ENCODE results near the gene TMPRSS12.
"Not testable (repeated sequence)": the region's sequence is repeated elsewhere in the genome, so short reads cannot be mapped to it uniquely, and the experiment has no call there.

TMPRSS12 gene

GRCh38 chr12:50842637-50843493, at the start of gene TMPRSS12:
TMPRSS12 (plus strand) TSS chr12:50842926; CDS start chr12:50842965, 39 bp downstream.
- no peak within 1 kb of the TSS for H3K27ac ChIP-seq
- H3K4me3 ChIP-seq, result peak within 1 kb of the TSS; percentile 48
- TF ChIP-seq CTCF (IDR thresholded peaks at IDR 0.05), result no peak
- no peak for DNase-seq (ENCODE audit: low spot score)

- H3K27ac ChIP-seq, result no peak overlapping the region
- H3K4me3 ChIP-seq, result no peak overlapping the region
- DNase-seq (ENCODE audit: low spot score), result no peak
- TF ChIP-seq CTCF (IDR thresholded peaks at IDR 0.05), result no peak
Measured at GRCh38 chr12:50799908-50800307, 42.8 kb upstream of the TMPRSS12 start.

GRCh38 chr12:50803230-50803875, 39.4 kb upstream of the TMPRSS12 start:
- TF ChIP-seq CTCF (IDR thresholded peaks at IDR 0.05), result no peak
- H3K4me3 ChIP-seq, result no peak overlapping the region

GRCh38 chr12:50806176-50806575, 36.5 kb upstream of the TMPRSS12 start:
- Histone ChIP-seq H3K4me3 (no peak overlapping the region), H3K27ac (no peak overlapping the region)
- no peak for DNase-seq (ENCODE audit: low spot score)
- no peak for TF ChIP-seq CTCF (IDR thresholded peaks at IDR 0.05)

More at GRCh38 chr12:50803230-50803875, 39.4 kb upstream of the TMPRSS12 start:
- no peak for DNase-seq (ENCODE audit: low spot score)
- no peak overlapping the region for H3K27ac ChIP-seq

GRCh38 chr12:50809131-50809530, 33.6 kb upstream of the TMPRSS12 start:
- not testable (repeated sequence) for H3K27ac ChIP-seq; H3K4me3 ChIP-seq; DNase-seq (ENCODE audit: low spot score)

- not testable (repeated sequence) for H3K27ac ChIP-seq; H3K4me3 ChIP-seq; DNase-seq (ENCODE audit: low spot score)
Measured at GRCh38 chr12:50814921-50815320, 27.8 kb upstream of the TMPRSS12 start.

GRCh38 chr12:50820177-50820576, 22.5 kb upstream of the TMPRSS12 start:
- no peak for DNase-seq (ENCODE audit: low spot score)
- Histone ChIP-seq H3K27ac (no peak overlapping the region), H3K4me3 (no peak overlapping the region)
- no peak for TF ChIP-seq CTCF (IDR thresholded peaks at IDR 0.05)

- TF ChIP-seq CTCF (IDR thresholded peaks at IDR 0.05), result no peak
- H3K27ac ChIP-seq, result no peak overlapping the region
- no peak for DNase-seq (ENCODE audit: low spot score)
Measured at GRCh38 chr12:50822082-50822481, 20.6 kb upstream of the TMPRSS12 start.

GRCh38 chr12:50823724-50824123, 19.0 kb upstream of the TMPRSS12 start:
- H3K27ac ChIP-seq; H3K4me3 ChIP-seq; DNase-seq (ENCODE audit: low spot score): not testable (repeated sequence)

More at GRCh38 chr12:50822082-50822481, 20.6 kb upstream of the TMPRSS12 start:
- H3K4me3 ChIP-seq, result no peak overlapping the region
